Neuronal stem cell (in vitro differentiated cells): ENCODE results near the gene KRTAP4-9.

Experiments
- DNase-seq: peaks from one replicate; pipeline ENCODE4 v3.0.0-alpha.2; 2013; ENCODE audit warnings: low spot score
- H2AFZ ChIP-seq: one replicate; pipeline ENCODE4 v1.6.1; 2013; ENCODE audit warnings: mild to moderate bottlenecking, low read length, inconsistent platforms
- H2AK5ac ChIP-seq: 2 replicates; pipeline ENCODE4 v1.6.1; 2013; ENCODE audit warnings: low read depth, mild to moderate bottlenecking, inconsistent platforms, low read length, moderate library complexity, mixed read lengths
- H2BK120ac ChIP-seq: 2 replicates; pipeline ENCODE4 v1.6.1; 2013; ENCODE audit warnings: low read depth, mild to moderate bottlenecking, inconsistent platforms, low read length, moderate library complexity, mixed read lengths
- H2BK12ac ChIP-seq: one replicate; pipeline ENCODE4 v1.6.1; 2013; ENCODE audit warnings: low read length, inconsistent platforms
- H2BK15ac ChIP-seq: 2 replicates; pipeline ENCODE4 v1.6.1; 2013; ENCODE audit warnings: mild to moderate bottlenecking, low read length, inconsistent platforms, mixed read lengths
- H2BK5ac ChIP-seq: one replicate; pipeline ENCODE4 v1.6.1; 2013; ENCODE audit warnings: inconsistent platforms, mild to moderate bottlenecking, low read length, moderate library complexity
- H3K14ac ChIP-seq: one replicate; pipeline ENCODE4 v1.6.1; 2013; ENCODE audit warnings: low read length, inconsistent platforms
- H3K18ac ChIP-seq: 2 replicates; pipeline ENCODE4 v1.6.1; 2013; ENCODE audit warnings: low read length, inconsistent platforms
- H3K23ac ChIP-seq: 2 replicates; pipeline ENCODE4 v1.6.1; 2013; ENCODE audit warnings: low read depth, mild to moderate bottlenecking, mixed read lengths, low read length, inconsistent platforms; ENCODE audit not compliant: poor library complexity
- H3K27ac ChIP-seq: replicated peaks from 3 replicates; pipeline ENCODE4 v1.5.1; 2013; ENCODE audit warnings: low read length, inconsistent platforms
- H3K27me3 ChIP-seq, 3 experiments: 2 replicates each; pipeline ENCODE4 v1.6.1; 2013; ENCODE audit warnings: low read length in 3 of 3, mild to moderate bottlenecking in 2 of 3, inconsistent platforms in 1 of 3, low read depth in 1 of 3, mixed read lengths in 1 of 3, moderate library complexity in 1 of 3; ENCODE audit not compliant: control insufficient read depth in 3 of 3, insufficient read depth in 3 of 3
- H3K36me3 ChIP-seq, 2 donors: replicated peaks in 1 of 2; 2 replicates each; pipeline ENCODE4 v1.6.1; 2013; ENCODE audit warnings: low read length in 2 of 2; ENCODE audit not compliant: control insufficient read depth in 2 of 2, insufficient read depth in 2 of 2
- H3K4ac ChIP-seq: 2 replicates; pipeline ENCODE4 v1.6.1; 2013; ENCODE audit warnings: inconsistent platforms, mild to moderate bottlenecking, low read length, moderate library complexity
- H3K4me1 ChIP-seq, 2 donors: 1 replicate in 1 of 2; 2 replicates in 1 of 2; pipeline ENCODE4 v1.6.1; 2013; ENCODE audit warnings: low read length in 2 of 2, low read depth in 1 of 2; ENCODE audit not compliant: control insufficient read depth in 2 of 2, insufficient read depth in 1 of 2
- H3K4me2 ChIP-seq: one replicate; pipeline ENCODE4 v1.6.1; 2013; ENCODE audit warnings: mild to moderate bottlenecking, low read length, inconsistent platforms; ENCODE audit not compliant: insufficient read depth, poor library complexity, severe bottlenecking
- H3K4me3 ChIP-seq, 2 donors: 2 replicates each; pipeline ENCODE4 v1.5.1; 2013; ENCODE audit warnings: low read length in 2 of 2, mild to moderate bottlenecking in 2 of 2, inconsistent platforms in 1 of 2, moderate library complexity in 1 of 2
- H3K79me1 ChIP-seq: one replicate; pipeline ENCODE4 v1.6.1; 2013; ENCODE audit warnings: low read depth, mild to moderate bottlenecking, inconsistent platforms, low read length, moderate library complexity
- H3K9ac ChIP-seq: one replicate; pipeline ENCODE4 v1.6.1; 2013; ENCODE audit warnings: mild to moderate bottlenecking, low read depth, low read length, inconsistent platforms; ENCODE audit not compliant: poor library complexity
- H3K9me3 ChIP-seq, 2 donors: replicated peaks in 1 of 2; 2 replicates each; pipeline versions ENCODE3 to v1.6.1; 2013; ENCODE audit warnings: low read length in 2 of 2, mild to moderate bottlenecking in 2 of 2, inconsistent platforms in 1 of 2, low read depth in 1 of 2, mixed read lengths in 1 of 2, moderate library complexity in 1 of 2; ENCODE audit not compliant: control insufficient read depth in 2 of 2, insufficient read depth in 1 of 2
- H4K8ac ChIP-seq: one replicate; pipeline ENCODE4 v1.6.1; 2013; ENCODE audit warnings: low read depth, mild to moderate bottlenecking, inconsistent platforms, low read length, moderate library complexity
- H4K91ac ChIP-seq: one replicate; pipeline ENCODE4 v1.6.1; 2013; ENCODE audit warnings: low read length, low read depth, mild to moderate bottlenecking, inconsistent platforms; ENCODE audit not compliant: poor library complexity
- WGBS, 2 donors: extraction: QIAGEN DNeasy Blood & Tissue Kit; methylation state at CpG; one replicate each; pipeline ENCODE4 v1.1.7; 2013; ENCODE audit warnings: missing lambda C conversion rate in 2 of 2, mixed read lengths in 1 of 2; ENCODE audit not compliant: insufficient read length in 2 of 2, insufficient replicate concordance in 1 of 2; ENCODE audit errors: extremely low coverage in 2 of 2; 5-methylcytosine and 5-hydroxymethylcytosine counted together

KRTAP4-9 gene

DNA sequence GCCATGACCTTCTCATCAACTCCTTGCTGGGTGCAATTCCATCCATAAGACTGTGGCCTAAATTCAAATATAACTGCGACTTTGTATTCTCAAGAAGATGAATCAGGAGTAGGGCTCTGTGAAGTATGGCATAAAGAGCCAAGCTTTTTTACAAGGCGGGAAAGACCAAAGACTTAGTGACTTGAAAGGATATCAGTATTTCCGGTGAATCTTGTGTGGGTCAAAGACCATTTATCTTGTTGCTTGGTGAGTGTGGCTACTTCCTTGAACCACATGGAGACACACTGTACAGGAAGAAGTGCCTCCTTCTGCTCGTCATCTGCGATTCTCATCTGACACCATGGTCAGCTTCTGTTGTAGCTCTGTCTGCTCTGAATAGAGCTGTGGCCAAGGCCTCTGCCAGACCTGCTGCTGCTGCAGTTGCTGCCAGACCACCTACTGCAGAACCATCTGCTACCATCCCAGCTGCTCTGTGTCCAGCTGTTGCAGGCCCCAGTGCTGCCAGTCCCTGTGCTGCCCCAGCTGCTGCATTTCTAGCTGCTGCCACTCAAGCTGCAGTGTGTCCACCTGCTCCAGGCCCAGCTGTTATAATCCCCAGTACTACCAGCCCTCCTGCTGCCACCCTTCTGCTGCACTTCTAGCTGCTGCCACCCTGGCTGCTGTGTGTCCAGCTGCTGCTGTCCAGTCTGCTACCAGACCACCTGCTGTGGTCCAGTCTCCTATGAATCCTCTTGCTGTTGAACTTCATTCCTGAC, 33.4 kb upstream of the KRTAP4-9 start:
- no peak for DNase-seq
- no peak overlapping the region for H4K91ac ChIP-seq

DNA sequence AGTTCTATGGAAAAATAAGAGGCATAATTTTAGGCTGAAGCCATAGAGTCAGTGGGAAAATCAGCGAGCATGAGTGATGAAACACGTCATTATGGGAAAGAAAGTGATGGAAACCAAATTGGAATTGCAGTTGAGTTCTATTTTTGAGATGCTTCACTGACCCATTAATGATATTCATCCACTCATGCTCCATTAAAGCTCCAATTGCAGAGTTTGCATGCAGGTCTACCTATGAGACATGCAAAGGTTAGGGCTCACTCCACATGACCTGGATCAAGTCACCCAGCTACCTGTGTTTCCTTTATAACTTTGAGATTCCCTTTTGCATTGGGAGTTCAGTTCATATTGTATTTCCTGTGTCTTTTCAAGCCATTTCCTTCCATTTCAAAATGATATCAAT, 31.5 kb upstream of the KRTAP4-9 start:
- Histone ChIP-seq H3K4ac (no peak overlapping the region), H3K4me3 (no peak overlapping the region), H3K18ac (no peak overlapping the region), H3K4me2 (no peak overlapping the region), H3K79me1 (no peaks in the 10 kb centered on the region), H2BK12ac (no peak overlapping the region), H2AK5ac (no peak overlapping the region), H3K9me3 (no peaks in the 10 kb centered on the region), H3K9ac (no peak overlapping the region), H2AFZ (no peak overlapping the region), H4K8ac (no peak overlapping the region), H3K27ac (no peak overlapping the region), H3K27me3 (no peaks in the 10 kb centered on the region), H3K4me1 (no peaks in the 10 kb centered on the region), H2BK5ac (no peak overlapping the region), H4K91ac (no peak overlapping the region), H3K36me3 (no peaks in the 10 kb centered on the region), H2BK15ac (no peak overlapping the region), H3K14ac (no peak overlapping the region), H2BK120ac (no peak overlapping the region), H3K23ac (no peak overlapping the region)
- no peak for DNase-seq
- WGBS, 2 donors, result no CpG with 5 or more reads among the region's 2 CpGs

More for the DNA sequence above, 33.4 kb upstream of the KRTAP4-9 start:
- H3K9me3 ChIP-seq, result no peaks in the 10 kb centered on the region
- H3K23ac ChIP-seq, result no peak overlapping the region
- no peak overlapping the region for H2BK5ac ChIP-seq
- H3K18ac ChIP-seq, result peak overlapping the region; percentile 32
- no peak overlapping the region for H3K4ac ChIP-seq
- H3K27ac ChIP-seq, result no peak overlapping the region
- H3K4me2 ChIP-seq, result no peak overlapping the region
- WGBS, 2 donors, result no CpG with 5 or more reads among the region's 5 CpGs
- no peak overlapping the region for H2AFZ ChIP-seq
- peak overlapping the region; percentile 38 for H2AK5ac ChIP-seq
- no peaks in the 10 kb centered on the region for H3K36me3 ChIP-seq
- no peak overlapping the region for H2BK12ac ChIP-seq
- peak overlapping the region; percentile 52 for H4K8ac ChIP-seq
- H3K14ac ChIP-seq, result no peak overlapping the region
- no peak overlapping the region for H2BK120ac ChIP-seq
- H2BK15ac ChIP-seq, result no peak overlapping the region
- H3K4me3 ChIP-seq, result peak overlapping the region in 1 of 2 donors; percentile 27
- no peaks in the 10 kb centered on the region for H3K27me3 ChIP-seq
- H3K79me1 ChIP-seq, result no peaks in the 10 kb centered on the region
- H3K9ac ChIP-seq, result no peak overlapping the region
- H3K4me1 ChIP-seq, result no peaks in the 10 kb centered on the region

GRCh38 chr17:41076788-41077187, 28.4 kb upstream of the KRTAP4-9 start:
- H2AFZ ChIP-seq, result no peak overlapping the region
- no peak overlapping the region for H3K4ac ChIP-seq
- DNase-seq, result no peak
- H3K4me2 ChIP-seq, result no peak overlapping the region
- no peak overlapping the region for H2BK5ac ChIP-seq
- H4K91ac ChIP-seq, result no peak overlapping the region
- no peak overlapping the region for H2BK12ac ChIP-seq
- H3K36me3 ChIP-seq, result no peaks in the 10 kb centered on the region
- H2BK120ac ChIP-seq, result no peak overlapping the region
- no peak overlapping the region for H3K23ac ChIP-seq
- no peak overlapping the region for H2AK5ac ChIP-seq
- H2BK15ac ChIP-seq, result no peak overlapping the region
- no peaks in the 10 kb centered on the region for H3K4me1 ChIP-seq
- H3K4me3 ChIP-seq, result no peak overlapping the region
- H3K14ac ChIP-seq, result no peak overlapping the region
- H3K9ac ChIP-seq, result no peak overlapping the region
- H3K27me3 ChIP-seq, result no peaks in the 10 kb centered on the region
- H3K27ac ChIP-seq, result no peak overlapping the region
- no peaks in the 10 kb centered on the region for H3K79me1 ChIP-seq
- H4K8ac ChIP-seq, result no peak overlapping the region
- H3K18ac ChIP-seq, result no peak overlapping the region
- H3K9me3 ChIP-seq, result no peaks in the 10 kb centered on the region

- WGBS, 2 donors, result no CpG with 5 or more reads among the region's 4 CpGs
- no peak for DNase-seq
- Histone ChIP-seq H3K18ac (no peak overlapping the region), H3K9me3 (no peaks in the 10 kb centered on the region), H2AK5ac (no peak overlapping the region), H3K9ac (no peak overlapping the region), H2BK12ac (no peak overlapping the region), H3K23ac (no peak overlapping the region), H3K4me3 (no peak overlapping the region), H4K8ac (no peak overlapping the region), H3K27ac (no peak overlapping the region), H2BK5ac (no peak overlapping the region), H2AFZ (no peak overlapping the region), H3K14ac (no peak overlapping the region), H3K4me2 (no peak overlapping the region), H4K91ac (no peak overlapping the region), H3K36me3 (no peaks in the 10 kb centered on the region), H3K4ac (no peak overlapping the region), H3K79me1 (no peaks in the 10 kb centered on the region), H3K27me3 (no peaks in the 10 kb centered on the region), H3K4me1 (no peaks in the 10 kb centered on the region), H2BK15ac (no peak overlapping the region), H2BK120ac (no peak overlapping the region)
These were observed 22.6 kb upstream of the KRTAP4-9 start for GRCh38 chr17:41082626-41083025.
